DND-41 (cell line): Measurements from ENCODE around the gene TMEM198.

Source experiments
- EZH2 ChIP-seq: IDR thresholded peaks from 3 replicates; pipeline ENCODE4 v1.6.1; 2012; ENCODE audit warnings: borderline replicate concordance, low read depth, mild to moderate bottlenecking, moderate library complexity, low read length, inconsistent platforms; ENCODE audit not compliant: severe bottlenecking
- TF ChIP-seq, protein P1 (sequence below): IDR thresholded peaks from 2 replicates; pipeline ENCODE4 v1.5.1; 2012; ENCODE audit warnings: borderline replicate concordance, low read length, moderate library complexity, mild to moderate bottlenecking; ENCODE audit not compliant: poor library complexity, severe bottlenecking; ENCODE audit errors: extremely low read depth

DNA sequence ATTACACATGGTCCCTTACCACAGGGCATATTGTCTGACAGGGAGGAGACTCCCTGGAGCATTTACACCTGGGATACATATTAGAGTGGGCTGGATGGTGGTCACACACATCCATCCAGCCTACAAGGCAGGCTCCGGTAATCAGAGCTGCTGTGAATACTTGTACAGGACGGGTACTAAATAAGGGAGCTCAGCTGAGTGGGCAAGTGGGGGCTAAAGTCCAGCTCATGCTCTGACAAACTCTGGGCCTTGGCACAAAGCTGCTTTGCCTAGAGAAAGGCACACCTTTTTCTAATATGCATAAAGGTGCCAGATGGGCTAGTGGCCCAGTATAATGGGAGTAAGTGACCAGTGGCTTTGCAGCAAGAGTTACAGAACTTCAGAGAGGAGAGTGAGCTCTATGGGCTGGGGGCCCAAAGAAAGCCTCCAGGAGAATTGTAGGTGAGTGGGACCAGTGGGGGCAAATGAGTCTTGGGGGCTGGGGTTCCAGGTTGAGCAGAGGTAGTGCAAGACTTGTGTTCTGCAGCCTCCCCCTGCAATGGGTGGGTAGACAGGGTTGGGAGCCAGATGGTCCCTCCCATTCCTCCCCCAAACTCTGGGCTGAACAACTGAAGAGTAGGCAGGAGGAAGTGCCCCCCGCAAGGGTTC is 1.6 kb downstream of the TMEM198 start:
- TF ChIP-seq, protein P1, sequence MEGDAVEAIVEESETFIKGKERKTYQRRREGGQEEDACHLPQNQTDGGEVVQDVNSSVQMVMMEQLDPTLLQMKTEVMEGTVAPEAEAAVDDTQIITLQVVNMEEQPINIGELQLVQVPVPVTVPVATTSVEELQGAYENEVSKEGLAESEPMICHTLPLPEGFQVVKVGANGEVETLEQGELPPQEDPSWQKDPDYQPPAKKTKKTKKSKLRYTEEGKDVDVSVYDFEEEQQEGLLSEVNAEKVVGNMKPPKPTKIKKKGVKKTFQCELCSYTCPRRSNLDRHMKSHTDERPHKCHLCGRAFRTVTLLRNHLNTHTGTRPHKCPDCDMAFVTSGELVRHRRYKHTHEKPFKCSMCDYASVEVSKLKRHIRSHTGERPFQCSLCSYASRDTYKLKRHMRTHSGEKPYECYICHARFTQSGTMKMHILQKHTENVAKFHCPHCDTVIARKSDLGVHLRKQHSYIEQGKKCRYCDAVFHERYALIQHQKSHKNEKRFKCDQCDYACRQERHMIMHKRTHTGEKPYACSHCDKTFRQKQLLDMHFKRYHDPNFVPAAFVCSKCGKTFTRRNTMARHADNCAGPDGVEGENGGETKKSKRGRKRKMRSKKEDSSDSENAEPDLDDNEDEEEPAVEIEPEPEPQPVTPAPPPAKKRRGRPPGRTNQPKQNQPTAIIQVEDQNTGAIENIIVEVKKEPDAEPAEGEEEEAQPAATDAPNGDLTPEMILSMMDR, result no peak
- no peak for TF ChIP-seq EZH2
